Activated T-cell treated with anti-CD3 and anti-CD28 coated beads for 4 hours (primary cell): ENCODE measurements around the gene SCAMP5.

Source experiments
- DNase-seq: peaks from one replicate; pipeline ENCODE4 v3.0.0-alpha.2; 2020

The SCAMP5 gene, protein sequence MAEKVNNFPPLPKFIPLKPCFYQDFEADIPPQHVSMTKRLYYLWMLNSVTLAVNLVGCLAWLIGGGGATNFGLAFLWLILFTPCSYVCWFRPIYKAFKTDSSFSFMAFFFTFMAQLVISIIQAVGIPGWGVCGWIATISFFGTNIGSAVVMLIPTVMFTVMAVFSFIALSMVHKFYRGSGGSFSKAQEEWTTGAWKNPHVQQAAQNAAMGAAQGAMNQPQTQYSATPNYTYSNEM

DNA sequence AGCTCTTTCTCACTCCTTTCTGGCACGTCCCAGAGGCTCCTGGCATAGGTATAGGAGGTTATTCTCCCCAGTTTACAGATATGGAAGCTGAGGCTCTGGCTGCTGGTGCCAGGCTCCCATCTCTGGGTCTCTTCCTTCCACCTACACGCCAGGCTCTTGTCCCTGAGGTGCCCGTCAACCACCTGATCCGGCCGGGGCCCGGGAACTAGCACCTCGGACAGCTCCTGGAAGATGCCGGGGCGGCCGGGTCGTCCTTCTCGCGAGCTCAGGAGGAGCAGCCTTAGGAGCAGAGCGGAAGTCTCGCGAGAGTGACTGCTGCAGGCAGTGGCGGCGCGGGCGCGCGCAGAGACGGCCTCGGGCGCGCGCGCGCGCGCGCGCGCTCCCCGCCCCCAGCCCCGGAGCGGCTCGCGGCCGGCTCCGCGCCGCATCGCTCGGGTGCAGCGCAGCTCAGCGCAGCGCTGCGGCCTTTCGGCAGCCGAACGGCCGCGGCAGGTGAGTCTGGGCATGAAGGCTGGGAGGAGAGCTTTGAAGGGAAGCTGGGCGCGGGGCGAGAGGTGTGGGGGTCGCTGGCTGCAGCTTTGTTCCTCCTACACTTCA is at the start of gene SCAMP5:
TSS of gene SCAMP5 (plus strand) at position 382 of the 597 bp plus-strand sequence. CDS start 16,277 bp downstream, outside the sequence.
- DNase-seq: peak; percentile 82

DNA sequence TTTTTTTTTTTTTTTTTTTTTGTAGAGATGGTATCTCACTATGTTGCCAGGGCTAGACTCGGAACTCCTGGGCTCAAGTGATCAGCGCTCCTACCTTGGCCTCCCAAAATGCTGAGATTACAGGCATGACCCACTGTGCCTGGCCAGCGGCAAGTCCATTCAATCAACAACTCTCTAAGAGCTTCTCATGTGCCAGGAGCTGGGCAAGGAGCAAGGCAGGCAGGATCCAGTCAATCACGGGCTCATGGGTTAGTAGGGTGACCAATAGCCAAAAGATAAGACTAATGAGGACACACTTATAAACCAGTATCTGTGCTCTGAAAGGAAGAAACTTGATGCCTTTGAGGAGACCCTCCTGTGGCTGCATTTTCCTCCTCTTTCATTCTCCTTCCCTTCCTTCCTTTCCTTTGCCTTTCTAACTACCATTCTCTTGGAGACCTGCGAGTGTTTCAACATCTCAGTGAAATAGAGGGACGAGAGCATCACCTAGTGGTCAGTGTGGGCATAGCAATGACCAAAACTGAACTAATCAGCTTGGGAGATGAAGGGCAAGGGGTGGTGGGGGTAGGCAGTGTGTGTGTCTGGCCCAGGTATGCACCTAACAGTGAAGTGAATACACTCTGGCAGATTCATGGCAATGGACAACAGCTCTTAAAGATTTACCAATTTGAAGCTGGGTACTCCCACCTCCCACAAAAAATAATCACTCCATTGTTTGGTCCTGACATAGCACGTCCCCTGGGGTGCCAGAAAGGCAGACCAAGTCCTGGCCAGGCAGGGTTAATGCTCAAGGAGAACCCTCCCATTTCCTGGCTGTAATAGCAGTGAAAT is 45.1 kb upstream of the SCAMP5 start:
- DNase-seq: peak; percentile 78

DNA sequence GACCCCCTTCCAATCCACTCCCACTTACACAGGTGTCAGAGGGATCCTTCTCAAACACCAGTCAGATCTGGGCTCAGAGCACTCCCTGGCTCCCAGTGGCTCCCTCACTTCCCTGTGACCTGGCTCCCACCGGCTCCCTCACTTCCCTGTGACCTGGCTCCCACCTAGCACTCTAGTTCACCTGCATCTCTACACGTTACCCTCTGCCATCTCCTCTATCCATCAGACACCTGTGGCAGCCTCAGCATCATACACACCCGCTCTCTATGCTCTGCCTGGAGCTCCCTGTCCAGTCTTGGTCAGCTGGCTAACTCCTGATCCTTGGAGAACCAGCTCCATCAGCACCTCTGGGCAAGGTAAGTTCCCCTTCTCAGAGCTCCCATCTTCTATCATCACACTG is 44.4 kb upstream of the SCAMP5 start:
- no peak for DNase-seq

DNA sequence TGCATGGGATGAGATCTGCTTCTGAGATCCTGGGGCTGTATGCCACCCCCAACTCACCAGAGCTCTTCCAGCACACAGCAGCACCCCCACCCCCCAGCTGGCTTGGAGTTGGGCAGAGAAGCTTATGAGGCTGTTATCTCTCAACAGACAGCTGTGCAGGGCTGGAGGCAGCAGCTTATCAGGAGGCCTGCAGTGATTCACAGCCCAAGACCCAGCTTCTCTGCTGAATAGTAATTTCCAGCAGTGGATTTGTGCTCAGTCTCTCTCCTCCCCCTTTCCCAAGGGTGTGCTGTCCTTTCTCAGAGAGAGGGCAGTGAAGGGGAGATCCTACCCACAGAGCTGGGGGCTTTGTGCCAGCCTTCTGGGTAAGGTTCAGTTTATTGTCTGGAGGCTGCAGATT is 40.8 kb upstream of the SCAMP5 start:
- DNase-seq: no peak

DNA sequence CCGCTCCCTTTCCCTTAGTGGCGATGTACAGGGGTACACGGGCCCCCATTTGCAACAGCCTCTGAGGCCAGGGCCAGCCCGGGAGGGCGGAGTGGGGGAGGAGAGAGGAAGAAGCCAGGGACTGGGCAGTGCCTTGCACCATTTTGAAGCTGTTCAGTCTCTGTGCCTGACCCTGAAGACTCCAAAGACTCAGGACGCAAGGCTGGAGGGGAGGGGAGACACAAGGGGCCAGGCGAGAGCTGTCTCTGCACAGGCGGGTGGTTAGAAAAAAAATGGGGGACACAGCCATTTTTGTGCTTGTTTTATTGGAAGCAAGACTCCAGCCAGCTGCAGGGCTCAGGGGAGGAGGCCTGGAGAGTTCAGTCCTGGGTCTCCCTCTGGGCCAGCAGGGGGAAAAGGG is 40.3 kb upstream of the SCAMP5 start:
- no peak for DNase-seq

DNA sequence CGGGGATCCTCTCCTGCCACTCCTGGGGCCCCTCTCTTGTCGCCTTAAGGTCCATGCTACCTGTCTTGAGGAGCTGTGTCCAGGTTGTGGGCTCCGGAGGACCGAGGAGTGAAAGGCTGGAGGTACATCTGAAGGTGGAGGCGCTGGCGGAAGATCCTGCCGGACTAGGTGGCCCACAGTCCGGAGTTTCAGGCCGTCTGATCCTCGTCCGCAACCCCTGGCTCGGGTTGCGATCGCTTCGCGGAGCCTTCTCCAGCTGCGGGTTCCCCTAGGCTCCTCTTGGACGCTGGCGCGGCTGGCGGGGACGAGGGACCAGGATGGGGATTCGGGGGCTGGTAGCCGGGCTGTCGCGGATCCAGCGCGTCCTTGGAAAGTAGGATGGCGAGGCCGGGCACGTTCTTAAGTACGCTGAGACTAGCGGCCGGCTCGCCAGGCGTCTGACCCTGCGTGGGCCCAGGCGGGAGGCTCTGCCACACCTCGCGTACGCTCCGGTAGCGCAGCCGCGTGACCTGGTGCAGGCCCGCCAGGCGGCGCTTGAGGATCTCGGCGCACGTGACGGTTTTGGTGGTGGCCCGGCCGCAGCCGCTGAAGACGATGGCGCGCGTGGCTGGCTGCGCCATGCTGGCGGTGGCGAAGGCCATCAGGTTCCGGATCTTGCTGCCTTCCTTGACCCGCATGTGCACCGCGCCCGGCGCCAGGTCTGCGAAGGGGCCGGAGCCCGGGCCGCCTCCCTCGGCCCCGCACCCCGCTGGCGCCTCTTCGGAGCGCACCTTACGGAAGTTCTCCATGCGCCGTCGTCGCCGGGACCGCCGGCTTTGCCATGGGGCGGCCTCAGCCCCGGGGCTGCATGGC is 39.3 kb upstream of the SCAMP5 start:
- DNase-seq: peak; percentile 54

DNA sequence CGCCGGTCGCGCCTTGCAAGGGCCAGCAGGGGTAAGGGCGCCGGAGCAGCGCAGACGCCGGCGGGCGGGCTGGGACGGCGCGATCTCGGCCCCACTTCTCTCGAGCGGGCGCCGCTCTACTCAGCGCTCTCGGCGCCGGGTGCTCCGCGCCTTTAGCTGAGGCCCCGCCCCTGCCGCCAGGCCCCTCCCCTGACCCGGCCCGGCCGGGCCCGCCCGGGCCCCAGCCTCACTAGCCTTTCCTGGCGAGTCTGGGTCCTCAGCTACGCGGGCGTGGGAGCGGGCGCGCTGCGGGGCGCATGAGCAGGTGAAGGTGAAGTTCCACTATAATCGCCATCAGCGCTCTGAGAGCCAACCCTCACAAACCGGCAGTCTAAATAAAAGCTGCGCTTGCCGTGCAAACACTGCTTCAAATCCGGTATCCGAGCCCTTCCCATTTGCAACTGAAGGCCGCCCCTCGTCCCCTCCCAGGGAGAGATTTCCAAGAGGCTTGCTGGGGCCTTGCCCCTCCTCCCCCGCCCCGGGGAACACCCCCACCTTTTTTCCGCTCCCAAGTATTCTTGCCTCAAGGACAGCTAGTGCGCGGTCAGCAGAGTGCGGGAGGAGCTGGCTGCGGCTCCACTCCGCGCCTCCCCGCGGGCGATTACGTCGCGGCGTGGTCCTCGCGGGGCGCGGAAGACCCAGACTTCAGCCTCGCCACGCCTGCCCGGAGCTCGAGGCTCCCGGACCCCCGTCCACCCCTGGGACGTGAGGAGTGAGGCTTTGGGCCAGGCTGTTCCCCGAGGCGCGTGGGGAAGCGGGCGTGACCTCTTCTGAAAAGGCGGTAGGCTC is 38.5 kb upstream of the SCAMP5 start, which contains the start of gene RPP25:
TSS of gene RPP25 (minus strand) at position 125 of the 828 bp plus-strand sequence. CDS start 189 bp downstream, outside the sequence.
- peak; percentile 69 for DNase-seq

DNA sequence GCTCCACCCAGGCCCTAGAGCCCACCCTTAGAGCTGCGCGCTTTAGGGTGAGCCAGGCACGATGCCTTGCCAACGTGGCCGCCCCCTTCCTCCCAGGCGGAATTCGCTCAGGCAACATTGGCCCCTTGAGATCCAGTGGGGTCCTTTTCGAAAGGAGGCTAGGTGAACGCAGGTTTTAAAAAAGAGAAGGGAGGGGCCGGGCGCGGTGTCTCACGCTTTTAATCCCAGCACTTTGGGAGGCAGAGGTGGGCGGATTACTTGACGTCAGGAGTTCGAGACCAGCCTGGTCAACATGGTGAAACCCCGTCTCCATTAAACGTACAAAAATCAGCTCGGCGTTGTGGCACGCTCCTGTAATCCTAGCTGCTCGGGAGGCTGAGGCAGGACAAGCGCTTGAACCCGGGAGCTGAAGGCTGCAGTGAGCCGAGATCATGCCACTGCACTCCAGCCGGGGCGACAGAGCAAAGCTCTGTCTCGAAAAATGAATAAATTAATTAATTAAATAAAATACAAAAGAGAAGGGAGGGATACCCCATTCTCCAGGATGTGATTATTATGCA is 37.8 kb upstream of the SCAMP5 start:
- no peak for DNase-seq

DNA sequence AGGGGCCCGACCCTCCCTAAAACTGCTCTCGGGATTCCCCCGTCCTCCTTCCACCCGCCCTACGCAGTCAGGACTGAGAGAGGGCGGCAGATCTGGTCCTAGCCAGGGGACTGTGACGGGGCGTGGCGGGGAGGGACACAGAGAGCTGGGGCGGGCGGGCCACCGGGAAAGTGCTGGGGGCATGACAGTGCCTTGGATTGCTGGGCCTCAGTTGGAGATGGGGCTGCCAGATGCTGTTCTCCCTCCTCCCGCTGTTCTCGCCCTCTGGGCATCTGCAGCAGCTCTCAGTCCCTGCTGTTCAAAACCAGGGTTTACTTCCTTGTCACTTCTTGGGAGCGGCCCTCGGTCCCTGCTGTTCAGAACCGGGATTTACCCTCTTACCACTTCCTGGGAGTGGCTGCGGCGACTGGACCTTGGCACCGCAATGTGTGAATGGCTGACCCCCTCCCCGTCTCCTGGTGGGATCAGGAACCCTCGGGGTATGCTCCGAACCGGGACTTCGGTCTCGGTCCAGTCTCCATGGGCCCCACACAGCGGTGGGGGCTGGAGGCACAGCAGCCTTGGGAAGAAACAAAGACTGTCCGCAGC is 36.9 kb upstream of the SCAMP5 start:
- DNase-seq: no peak

DNA sequence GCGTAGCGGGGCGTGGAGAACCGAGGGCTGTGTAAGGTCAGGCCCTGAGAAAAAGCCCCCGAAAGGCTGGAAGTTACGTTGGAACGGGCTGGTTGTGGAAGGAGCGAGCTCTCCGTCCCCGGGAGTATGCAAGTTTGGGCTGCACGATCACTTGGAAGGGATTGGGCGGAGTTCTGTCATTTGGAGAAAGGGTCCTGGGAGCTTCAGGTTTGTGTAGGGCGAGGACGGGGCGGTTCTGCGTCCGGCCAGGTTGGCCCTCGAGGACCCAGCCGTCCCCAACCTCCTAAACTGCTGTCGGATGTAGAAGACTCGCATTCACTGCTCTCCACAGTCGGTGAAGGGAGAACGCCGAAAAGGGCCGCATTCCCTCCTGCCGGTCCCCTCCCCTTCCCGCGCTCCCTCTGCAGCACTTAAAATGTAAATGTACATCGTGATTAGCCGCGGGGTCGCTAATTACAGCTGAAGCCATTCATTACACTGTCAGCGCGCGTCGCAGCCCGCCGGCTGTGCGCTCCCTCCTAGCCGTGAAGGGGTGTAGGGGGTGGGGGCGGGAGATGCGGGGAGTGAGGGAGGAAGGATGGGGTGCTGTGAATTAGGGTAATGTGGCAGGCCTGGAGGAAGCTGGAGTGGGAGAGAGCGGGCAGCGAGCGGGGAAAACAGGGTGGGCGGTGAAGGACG is 36.3 kb upstream of the SCAMP5 start:
- no peak for DNase-seq

DNA sequence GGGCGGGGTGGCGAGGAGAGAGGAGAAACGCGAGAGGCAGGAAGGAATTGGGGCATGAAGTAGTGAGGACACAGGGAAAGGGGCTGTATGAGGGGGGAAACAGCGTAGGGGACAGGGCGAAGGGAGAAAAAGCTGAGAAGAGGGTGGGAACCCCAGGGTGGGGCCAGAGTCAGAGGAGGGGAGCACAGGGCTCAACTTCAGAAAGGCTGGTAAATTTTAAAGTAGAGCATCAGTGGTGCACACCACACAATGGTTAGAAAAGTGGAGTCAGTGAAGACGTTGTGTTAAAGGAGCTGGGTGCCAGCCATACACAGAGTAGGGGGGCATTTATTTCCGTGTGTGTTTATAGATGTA is 35.8 kb upstream of the SCAMP5 start:
- no peak for DNase-seq

DNA sequence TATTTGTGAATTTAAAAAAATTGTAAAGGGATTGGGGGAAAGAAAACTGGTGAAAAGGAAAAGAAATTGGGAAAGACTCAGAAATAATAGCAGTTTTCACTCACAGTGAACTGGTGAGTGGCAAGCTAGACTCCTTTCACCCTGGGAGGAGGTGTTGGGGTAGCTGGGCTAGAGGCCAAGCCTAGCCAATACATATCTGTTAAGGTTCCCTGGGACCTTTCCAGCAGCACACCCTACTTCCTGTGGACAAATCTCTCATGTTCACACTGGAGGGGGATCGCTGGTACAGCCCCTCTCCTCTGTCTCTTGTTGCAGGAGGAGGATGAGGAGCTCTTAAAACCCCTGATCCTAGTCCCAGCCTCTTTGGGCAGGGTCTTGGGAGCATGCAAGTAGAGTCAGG is 35.1 kb upstream of the SCAMP5 start:
- no peak for DNase-seq

DNA sequence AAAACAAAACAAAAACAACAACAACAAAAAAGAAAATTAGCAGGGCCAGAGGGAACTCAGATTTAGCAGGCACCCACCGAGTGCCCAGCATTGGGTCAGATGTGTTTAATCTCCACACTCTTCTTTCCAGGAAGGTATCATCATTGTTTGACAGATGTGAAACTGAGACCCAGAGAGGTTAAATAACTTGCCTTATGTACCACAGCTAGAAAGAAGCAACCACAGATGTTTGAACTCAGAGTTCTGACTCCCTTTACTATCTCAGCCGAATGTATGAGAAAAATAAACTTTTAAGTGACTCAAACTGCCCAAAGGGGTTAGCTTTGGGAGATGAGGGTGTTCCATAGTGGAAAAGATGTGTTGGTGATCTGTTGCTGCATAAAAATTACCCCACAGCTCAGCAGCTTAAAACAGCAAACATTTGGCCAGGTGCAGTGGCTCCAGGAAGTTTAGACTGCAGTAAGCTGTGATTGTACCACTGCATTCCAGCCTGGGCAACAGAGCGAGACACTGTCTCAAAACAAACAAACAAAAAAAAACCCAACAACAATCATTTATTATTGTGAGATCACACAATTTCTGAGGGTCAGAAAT is 34.3 kb upstream of the SCAMP5 start:
- DNase-seq: no peak

DNA sequence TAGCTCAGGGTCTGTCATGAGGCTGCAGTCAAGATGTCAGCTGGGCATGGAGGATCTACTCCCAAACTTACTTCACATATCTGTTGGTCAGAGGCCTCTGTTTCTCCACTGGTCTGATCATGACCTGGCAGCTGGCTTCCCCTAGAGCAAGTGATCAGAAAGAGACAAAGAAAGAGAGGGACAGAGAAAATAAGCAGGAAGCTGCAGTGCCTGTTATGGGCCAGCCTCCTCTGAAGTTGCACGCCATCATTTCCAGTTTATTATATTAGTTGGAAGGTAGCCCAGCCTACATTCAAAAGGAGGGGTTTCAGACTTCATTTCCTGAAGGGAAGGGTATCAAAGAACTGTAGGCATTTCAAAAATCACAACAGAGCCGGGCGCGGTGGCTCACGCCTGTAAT is 33.7 kb upstream of the SCAMP5 start:
- DNase-seq: no peak

DNA sequence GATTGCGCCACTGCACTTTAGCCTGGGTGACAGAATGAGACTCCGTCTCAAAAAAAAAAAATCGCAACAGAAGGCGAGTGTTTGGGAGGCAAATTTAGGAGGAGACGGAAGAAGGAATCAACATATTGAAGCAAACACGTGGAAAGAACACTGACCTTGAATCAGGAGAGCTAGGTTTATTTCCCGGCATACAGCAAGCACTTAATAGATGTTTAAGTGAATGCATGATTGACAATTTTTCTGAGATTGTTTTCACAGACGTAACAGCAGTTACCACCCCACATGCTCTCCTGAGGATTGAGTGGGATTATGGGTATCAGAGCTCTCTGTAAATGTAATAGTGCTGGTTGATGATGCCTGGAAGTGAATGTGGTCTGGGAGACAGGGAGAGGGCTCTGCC is 33.1 kb upstream of the SCAMP5 start:
- no peak for DNase-seq

DNA sequence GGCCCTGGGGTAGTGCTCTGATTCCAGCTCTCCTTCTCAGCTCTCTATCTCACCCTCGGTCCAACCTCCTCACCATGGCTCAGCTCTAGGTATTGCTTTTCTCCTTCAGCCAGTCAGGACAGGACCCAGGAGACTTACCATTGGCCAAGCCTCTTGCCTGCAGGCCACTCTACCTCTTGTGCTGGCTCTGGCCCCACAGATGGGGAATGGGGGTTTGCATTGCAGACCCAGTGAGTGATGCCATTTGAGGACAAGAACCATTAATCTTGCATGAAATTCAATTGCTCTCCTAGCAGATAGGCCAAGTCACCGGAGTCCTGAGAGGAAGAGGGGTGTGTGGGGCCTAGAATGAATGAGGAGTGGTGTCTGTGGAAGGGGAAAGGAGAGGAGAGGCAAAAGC is 32.7 kb upstream of the SCAMP5 start:
- DNase-seq: no peak

DNA sequence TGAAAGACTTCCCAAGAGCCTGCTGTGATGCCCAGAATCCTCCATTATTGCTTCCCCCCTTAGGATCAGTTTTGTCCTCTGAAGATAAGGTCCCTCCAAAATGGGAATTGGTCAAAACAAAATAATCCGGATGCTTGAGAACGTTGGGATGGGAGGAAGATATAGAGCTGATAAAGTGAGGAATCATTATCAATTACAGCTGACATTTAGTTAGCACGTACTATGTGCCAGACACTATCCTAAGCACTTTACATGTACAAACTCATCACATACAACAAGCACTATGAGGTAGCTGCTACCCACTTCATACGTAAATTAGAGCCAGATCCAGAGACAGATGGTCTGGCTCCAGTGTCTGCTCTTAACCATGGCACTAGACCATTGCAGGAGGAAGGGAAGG is 32.1 kb upstream of the SCAMP5 start:
- no peak for DNase-seq

DNA sequence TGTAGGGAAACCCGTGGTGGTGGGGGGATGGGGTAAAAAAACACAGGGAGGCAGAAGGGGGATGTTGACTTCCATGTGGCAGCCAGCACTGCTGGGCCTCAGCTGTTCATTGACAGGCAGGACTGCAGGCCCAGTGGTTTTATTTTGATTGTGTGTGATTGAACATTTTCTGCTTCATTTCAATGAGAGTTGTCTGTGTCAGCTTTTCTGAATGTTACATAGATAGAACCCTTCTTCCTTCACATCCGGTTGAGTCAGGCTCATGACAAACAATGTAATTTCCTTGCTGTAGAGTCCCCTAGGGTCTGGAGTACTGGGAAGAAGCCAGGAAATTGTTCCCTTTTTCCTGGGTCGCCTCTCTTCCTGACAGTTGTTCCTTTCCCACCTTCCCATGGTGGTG is 30.6 kb upstream of the SCAMP5 start:
- DNase-seq: no peak

DNA sequence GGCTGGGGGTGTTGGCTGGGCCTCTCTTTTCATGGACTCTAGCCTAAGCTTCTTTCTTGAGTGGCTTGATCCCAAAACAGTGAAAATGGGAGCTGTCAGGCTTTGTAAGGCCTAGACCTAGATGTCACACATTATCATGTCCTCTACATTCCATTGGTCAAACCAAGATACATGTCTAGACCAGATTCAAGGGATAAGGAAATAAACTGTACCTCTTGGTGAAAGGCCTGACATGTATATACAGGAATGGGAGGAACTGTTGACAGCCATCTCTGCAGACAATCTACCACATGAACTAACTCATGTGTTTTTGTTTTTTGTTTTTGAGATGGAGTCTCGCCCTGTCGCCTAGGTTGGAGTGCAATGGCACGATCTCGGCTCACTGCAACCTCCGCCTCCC is 27.7 kb upstream of the SCAMP5 start:
- DNase-seq: no peak

DNA sequence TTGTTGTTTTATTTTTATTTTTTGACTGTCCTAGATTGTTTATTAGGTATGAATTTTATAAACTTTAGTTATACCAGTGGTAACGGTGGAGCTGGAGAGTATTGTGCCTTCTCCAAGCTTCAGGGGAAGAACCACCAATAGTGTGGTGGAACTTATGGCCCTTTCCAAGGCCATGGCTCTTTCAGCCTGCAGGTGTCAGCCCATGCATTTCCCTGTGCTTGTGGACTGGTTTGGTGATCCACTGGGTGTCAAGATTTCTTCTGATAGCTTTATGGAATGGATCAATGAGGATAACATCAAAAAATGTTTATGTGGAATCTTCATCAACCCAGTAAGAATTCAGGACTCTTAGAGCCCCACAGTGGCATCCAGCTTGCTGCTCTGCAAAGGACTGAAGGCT is 19.2 kb upstream of the SCAMP5 start:
- DNase-seq: no peak
